ENCODE measurements around the gene TMEM14A. TPM values are rescaled to one million over a fixed set of nuclear protein-coding genes. Genes with fewer than 3 reads are reported as not detected.

The TMEM14A gene
- total RNA-seq, 4 donors from 2014 or later, result 23.1 to 32.4 (median 26.9) TPM

GRCh38 chr6:52662031-52662430 is 8.9 kb upstream of the TMEM14A start:
- no peaks in the 10 kb centered on the region for H3K36me3 ChIP-seq
- H3K27ac ChIP-seq, result no peak overlapping the region
- H3K4me1 ChIP-seq, result peaks cover 0 to 26% (median 7%) of the 10 kb centered on the region in 3 donors
- WGBS, 2 donors (ENCODE audit: low coverage in 1 of 2), result 87 to 90% methylated on average over 2 of the region's 2 CpGs
- TF ChIP-seq CTCF (IDR thresholded peaks at IDR 0.05), result no peak
- TF ChIP-seq POLR2A (IDR thresholded peaks at IDR 0.05), result no peak
- TF ChIP-seq POLR2AphosphoS5 (IDR thresholded peaks at IDR 0.05), result no peak
- TF ChIP-seq EP300 (IDR thresholded peaks at IDR 0.05), result no peak
- no peak for ATAC-seq
- H3K27me3 ChIP-seq, result no peaks in the 10 kb centered on the region
- H3K4me3 ChIP-seq, result no peak overlapping the region
- no peaks in the 10 kb centered on the region for H3K9me3 ChIP-seq

- Histone ChIP-seq H3K36me3 (no peaks in the 10 kb centered on the region), H3K27ac (peak overlapping the region in 2 of 4 donors; percentile 80 to 84), H3K27me3 (no peaks in the 10 kb centered on the region), H3K9me3 (no peaks in the 10 kb centered on the region), H3K4me1 (peaks cover 0 to 26% (median 7%) of the 10 kb centered on the region in 3 donors), H3K4me3 (peak overlapping the region; percentile 85 to 87)
- WGBS, 2 donors (ENCODE audit: low coverage in 1 of 2), result 14 to 24% methylated on average over 12 of the region's 12 CpGs
- peak; percentile 66 for ATAC-seq
- TF ChIP-seq CTCF (IDR thresholded peaks at IDR 0.05) (peak; percentile 84 to 91 (median 88)), EP300 (IDR thresholded peaks at IDR 0.05) (no peak)
These were observed 7.6 kb upstream of the TMEM14A start for GRCh38 chr6:52663120-52663935.

GRCh38 chr6:52663936-52664185 is 7.1 kb upstream of the TMEM14A start:
- 0% methylated on average over 3 to 6 of the region's 11 CpGs for WGBS, 2 donors (ENCODE audit: low coverage in 1 of 2)
- Histone ChIP-seq H3K4me1 (peaks cover 0 to 26% (median 7%) of the 10 kb centered on the region in 3 donors), H3K4me3 (peak overlapping the region; percentile 85 to 87), H3K27ac (peak overlapping the region in 3 of 4 donors; percentile 80 to 84 (median 80)), H3K9me3 (no peaks in the 10 kb centered on the region), H3K36me3 (no peaks in the 10 kb centered on the region), H3K27me3 (no peaks in the 10 kb centered on the region)
- TF ChIP-seq CTCF (IDR thresholded peaks at IDR 0.05) (no peak), POLR2AphosphoS5 (IDR thresholded peaks at IDR 0.05) (no peak), EP300 (IDR thresholded peaks at IDR 0.05) (no peak), POLR2A (IDR thresholded peaks at IDR 0.05) (no peak)
- ATAC-seq, result no peak

GRCh38 chr6:52664186-52664990 is 6.5 kb upstream of the TMEM14A start:
- Histone ChIP-seq H3K4me1 (peaks cover 0 to 26% (median 7%) of the 10 kb centered on the region in 3 donors), H3K27ac (peak overlapping the region; percentile 59 to 84 (median 80)), H3K36me3 (no peaks in the 10 kb centered on the region), H3K9me3 (no peaks in the 10 kb centered on the region), H3K4me3 (peak overlapping the region; percentile 85 to 87), H3K27me3 (no peaks in the 10 kb centered on the region)
- TF ChIP-seq POLR2AphosphoS5 (IDR thresholded peaks at IDR 0.05) (peak; percentile 75), CTCF (IDR thresholded peaks at IDR 0.05) (no peak), POLR2A (IDR thresholded peaks at IDR 0.05) (peak; percentile 50 to 74)
- WGBS, 2 donors (ENCODE audit: low coverage in 1 of 2), result 0 to 17% methylated on average over 3 to 6 of the region's 53 CpGs
- peak; percentile 99 for ATAC-seq
